OCI-M2 (cell line): ENCODE data around the gene ATP1A2.

Experiments
- DNase-seq: peaks from one replicate; lab custom pipeline; 2025; ENCODE audit not compliant: unreplicated experiment; lab: John Stamatoyannopoulos, UW

ATP1A2 gene

GRCh38 chr1:160084771-160085321, 30.7 kb upstream of the ATP1A2 start:
- DNase-seq: no peak

- DNase-seq: peak; percentile 50
Measured at GRCh38 chr1:160085686-160086455, 29.7 kb upstream of the ATP1A2 start.

DNA sequence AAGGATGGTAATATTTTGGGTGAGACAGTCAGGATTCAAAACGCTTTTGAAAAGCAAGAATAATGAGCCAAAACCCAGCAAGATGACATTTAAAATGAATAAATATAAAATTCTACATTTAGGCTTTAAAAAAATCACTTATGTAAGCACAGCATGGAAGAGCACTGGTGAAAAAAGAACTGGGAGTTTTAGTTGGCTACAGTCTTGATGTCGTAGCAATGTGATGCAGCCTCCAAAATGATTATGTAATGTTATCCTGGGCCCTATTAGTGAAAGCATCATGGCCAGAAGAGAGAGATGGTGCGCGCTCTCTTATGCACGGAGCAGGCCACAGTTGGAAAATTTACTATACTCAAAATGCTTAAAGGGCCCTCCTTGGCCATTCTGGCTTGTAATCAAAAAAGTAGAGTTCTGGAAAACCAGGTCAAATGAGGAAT, 29.1 kb upstream of the ATP1A2 start:
- DNase-seq: no peak

DNA sequence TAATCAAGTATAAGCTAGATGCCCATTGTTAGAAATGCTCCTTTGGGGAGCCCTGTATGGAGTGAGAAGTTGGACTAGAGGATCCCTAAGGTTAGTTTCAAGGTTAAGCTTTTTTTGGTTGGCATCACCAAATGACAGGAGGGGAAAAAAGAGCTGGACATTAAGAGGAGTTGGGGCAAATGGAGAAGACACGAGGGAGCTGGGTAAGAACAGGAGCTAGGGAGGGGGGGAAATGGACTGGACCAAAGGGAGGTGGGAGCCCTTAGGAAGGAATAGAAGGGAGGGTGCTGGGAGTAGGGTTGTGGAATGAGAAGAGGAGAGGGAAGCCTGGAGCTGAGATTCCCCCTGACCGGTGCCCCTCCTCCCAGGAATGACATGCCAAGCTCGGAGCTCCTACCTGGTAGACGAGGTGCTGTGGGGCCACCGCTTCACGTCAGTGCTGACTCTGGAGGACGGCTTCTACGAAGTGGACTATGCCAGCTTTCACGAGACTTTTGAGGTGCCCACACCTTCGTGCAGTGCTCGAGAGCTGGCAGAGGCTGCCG, 28.4 kb upstream of the ATP1A2 start:
- DNase-seq: no peak

- DNase-seq: no peak
Measured at GRCh38 chr1:160089883-160090282, 25.7 kb upstream of the ATP1A2 start.

- DNase-seq: no peak
Measured at GRCh38 chr1:160090760-160091159, 24.8 kb upstream of the ATP1A2 start.

DNA sequence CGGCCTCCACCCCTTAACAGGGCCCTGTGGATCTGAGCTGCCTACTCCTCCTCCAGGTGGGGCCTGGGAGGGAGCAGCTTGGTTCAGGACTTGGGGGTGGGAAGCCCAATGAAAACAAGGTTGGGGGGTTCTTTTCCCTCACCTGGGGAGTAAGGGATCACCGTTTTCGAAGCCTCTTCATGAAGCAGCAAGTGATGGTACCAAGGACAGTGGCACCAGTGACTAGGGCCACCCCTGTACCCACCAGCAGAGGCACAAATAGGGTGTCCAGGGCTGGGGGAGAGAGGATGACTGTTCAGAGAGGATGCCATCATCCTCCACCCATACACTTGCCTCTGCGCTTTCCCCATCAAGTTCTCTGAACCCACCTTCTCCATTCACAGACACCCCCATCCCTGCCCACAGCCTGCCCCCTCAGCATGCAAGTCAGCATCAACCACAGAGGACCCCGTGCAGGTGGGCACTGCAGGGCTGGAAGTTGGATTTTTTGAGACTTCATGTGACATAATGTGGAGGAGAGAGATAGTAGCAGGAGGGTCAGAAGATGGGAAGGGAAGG, 23.8 kb upstream of the ATP1A2 start:
- DNase-seq: no peak

- DNase-seq: no peak
Measured at GRCh38 chr1:160092366-160093068, 23.0 kb upstream of the ATP1A2 start.

DNA sequence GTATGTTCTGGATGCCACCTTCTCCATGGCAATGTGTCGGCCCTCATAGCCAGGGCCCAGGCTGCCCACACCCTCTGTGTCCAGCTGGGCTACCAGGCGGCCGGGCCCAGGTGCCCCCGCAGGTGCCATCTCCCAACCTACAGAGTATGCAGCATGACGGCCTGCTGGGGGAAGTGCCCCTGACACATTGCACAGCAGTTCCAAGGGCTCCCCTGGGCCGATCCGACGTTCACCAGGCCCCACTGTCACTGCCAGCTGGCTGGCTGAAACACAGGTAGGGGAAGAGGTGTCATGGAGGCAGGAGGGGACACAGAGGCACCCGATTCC, 22.5 kb upstream of the ATP1A2 start:
- no peak for DNase-seq

GRCh38 chr1:160093624-160094290, 21.8 kb upstream of the ATP1A2 start:
- DNase-seq: no peak

DNA sequence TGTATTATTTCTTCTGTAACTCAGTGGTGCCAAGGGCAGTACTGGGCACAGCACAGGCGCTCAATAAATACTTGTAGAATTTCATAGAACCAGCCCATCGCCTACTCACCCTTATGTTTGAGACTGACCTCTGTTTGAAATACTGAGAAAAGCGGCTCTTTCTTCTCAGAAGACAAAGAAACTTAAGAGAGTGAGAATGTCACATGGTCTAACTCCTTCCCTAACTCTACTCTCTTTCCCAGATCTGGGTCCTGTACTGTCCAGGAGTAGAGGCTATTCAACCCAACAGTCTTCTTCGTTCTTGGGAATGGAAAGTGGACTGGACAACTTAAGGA, 21.3 kb upstream of the ATP1A2 start:
- no peak for DNase-seq

GRCh38 chr1:160094806-160095205, 20.8 kb upstream of the ATP1A2 start:
- no peak for DNase-seq

DNA sequence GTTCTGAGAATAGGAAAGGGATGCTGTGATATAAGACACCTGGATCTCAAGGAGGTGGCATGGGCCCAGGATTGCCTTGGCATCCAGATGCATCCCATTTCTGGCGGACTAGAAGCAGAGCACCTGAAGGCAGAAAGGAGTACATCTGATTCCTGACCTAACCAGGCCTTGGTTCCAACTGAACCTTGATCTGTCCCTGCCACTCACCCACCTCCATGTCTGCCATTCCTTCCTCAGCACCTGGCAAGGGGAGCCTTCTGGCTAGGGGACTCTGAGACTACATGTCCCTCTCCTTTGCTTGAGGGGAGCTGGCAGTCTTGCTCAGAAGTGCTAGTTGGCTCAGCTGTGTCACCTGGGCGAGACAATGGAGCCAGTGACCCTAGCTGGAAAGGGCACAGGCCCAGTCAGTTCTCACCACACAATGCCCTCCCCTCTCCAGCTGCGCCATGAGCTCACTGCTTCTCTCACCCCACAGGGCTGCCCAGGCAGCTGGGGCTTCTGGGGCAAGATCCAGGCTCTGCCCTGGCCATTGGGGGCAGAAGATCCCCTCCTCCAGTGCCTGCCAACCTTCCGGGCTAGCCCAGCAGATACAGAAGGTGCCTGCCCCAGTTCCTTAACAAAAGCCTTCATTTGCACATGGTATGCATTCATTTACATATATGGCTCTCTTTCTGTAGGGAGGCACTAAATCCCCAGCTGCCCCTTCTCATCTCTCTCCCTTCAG, 20.0 kb upstream of the ATP1A2 start:
- DNase-seq: no peak

GRCh38 chr1:160096274-160097116, 19.1 kb upstream of the ATP1A2 start:
- DNase-seq: no peak

DNA sequence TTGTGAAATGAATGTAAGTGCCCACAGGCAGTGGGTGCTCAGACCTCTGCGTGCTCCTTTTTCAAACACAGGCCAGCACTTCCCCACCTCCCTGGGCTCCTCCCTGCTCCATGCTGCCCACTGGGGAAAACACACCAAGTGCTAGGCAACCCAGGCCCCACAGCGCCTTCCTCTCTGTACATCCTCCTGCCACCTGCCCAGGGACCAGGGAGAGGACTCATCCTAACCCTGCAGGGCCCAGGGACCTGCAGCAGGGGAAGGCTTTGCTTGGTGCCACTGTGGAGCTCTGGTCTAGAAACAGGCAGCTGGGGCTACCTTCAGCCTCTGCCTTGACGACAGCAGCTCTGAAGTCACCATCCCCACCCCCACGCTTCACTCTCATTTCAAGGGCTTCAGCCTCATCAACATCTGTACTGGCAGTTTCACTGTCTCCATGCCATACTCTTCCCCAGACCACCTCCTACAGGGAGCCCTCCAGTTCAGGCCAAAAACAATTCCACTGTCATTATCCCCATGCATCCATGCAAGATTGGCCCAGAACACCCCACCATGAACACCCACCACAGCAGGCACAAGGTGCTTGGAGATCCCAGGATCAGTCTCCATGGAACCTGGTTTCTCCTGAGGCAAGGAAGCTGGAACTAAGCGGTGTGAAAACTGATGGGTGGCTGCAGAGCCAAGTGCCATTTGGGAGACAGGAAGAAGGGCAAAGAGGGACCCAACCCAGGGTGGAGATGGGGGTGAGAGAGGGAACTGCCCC, 18.2 kb upstream of the ATP1A2 start:
- no peak for DNase-seq

DNA sequence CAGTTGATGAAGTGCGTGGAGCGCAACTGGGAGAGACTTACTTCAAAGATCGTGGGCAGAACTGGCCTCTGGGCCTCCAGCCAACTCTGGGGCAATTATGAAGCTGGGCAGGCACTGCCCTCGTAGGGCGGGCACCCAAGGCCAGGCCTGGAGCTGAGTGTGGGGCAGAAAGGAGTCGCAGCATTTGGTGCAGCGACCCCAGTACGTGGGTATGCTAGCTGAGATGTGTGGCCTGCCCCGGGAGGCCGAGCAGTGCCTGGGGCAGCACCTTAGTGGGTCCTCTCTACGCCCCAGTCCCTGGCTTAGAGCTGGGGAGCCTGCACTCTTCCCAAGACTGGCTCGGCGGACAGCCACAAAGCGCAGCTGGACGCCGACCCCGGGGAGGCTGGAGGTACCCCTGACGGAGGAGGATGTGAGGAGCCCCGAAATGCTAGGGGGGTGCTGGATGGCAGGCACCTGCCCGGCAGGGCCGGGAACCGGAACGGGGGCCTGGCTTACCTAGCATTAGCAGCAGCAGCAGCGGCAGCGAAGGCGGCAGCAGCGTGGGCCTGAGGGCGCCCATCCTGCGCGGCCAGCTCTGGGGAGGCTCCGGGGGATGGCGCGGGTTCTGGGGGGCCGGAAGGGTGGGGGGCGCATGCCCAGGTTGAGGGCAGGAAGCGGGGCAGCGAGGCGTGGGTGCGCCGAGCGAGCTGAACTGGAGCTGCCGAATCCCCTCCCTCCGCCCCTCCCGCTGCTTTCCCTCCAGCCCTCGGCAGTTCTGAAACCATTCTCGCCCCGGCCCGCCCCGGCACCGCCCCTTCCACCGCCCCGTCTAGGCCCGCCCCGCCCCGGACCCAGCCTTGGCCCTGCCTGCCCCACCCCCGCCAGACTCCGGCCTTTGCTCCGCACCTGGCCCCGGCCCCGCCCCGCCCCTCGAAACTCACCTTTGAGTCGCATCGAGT, 17.4 kb upstream of the ATP1A2 start, which contains the start of gene IGSF8:
Gene IGSF8 (minus strand): TSS at position 709 of the 941 bp plus-strand sequence. CDS start 147 bp downstream, at position 562.
- DNase-seq: no peak

GRCh38 chr1:160098852-160099561, 16.6 kb upstream of the ATP1A2 start:
- peak; percentile 61 for DNase-seq
